Activated CD8-positive, alpha-beta memory T cell treated with anti-CD3 and anti-CD28 coated beads for 4 hours (primary cell): Measurements from ENCODE around the gene CTH.
"Not testable (repeated sequence)": the region's sequence is repeated elsewhere in the genome, so short reads cannot be mapped to it uniquely, and the experiment has no call there.

Source experiments
- DNase-seq, 2 donors: peaks; one replicate each; pipeline ENCODE4 v3.0.0-alpha.2; 2020; ENCODE audit warnings: low read depth in 2 of 2

CTH gene

GRCh38 chr1:70410604-70411359 is at the start of gene CTH:
Gene CTH, plus strand, starts transcription at chr1:70411268. Its CDS starts 148 bp downstream, at chr1:70411416.
- DNase-seq, result peak; percentile 79 to 83

GRCh38 chr1:70361727-70362398 is 49.2 kb upstream of the CTH start:
- DNase-seq, result no peak

- DNase-seq, result no peak
Measured at GRCh38 chr1:70364439-70364838, 46.6 kb upstream of the CTH start.

- not testable (repeated sequence) for DNase-seq
Measured at GRCh38 chr1:70366425-70366952, 44.6 kb upstream of the CTH start.

- not testable (repeated sequence) for DNase-seq
Measured at GRCh38 chr1:70366997-70367396, 44.1 kb upstream of the CTH start.

- DNase-seq, result not testable (repeated sequence)
Measured at GRCh38 chr1:70367397-70367796, 43.7 kb upstream of the CTH start.

GRCh38 chr1:70371586-70371985 is 39.5 kb upstream of the CTH start:
- DNase-seq, result not testable (repeated sequence)

- no peak for DNase-seq
Measured at GRCh38 chr1:70372426-70372825, 38.6 kb upstream of the CTH start.

- not testable (repeated sequence) for DNase-seq
Measured at GRCh38 chr1:70373580-70373979, 37.5 kb upstream of the CTH start.

- no peak for DNase-seq
Measured at GRCh38 chr1:70376196-70376595, 34.9 kb upstream of the CTH start.

- no peak for DNase-seq
Measured at GRCh38 chr1:70382682-70383081, 28.4 kb upstream of the CTH start.

GRCh38 chr1:70383483-70383882 is 27.6 kb upstream of the CTH start:
- no peak for DNase-seq

GRCh38 chr1:70384542-70384941 is 26.5 kb upstream of the CTH start:
- no peak for DNase-seq

- no peak for DNase-seq
Measured at GRCh38 chr1:70385477-70385876, 25.6 kb upstream of the CTH start.

- DNase-seq, result no peak
Measured at GRCh38 chr1:70386121-70386520, 24.9 kb upstream of the CTH start.

- DNase-seq, result no peak
Measured at GRCh38 chr1:70387507-70387906, 23.6 kb upstream of the CTH start.

- DNase-seq, result no peak
Measured at GRCh38 chr1:70392626-70393025, 18.4 kb upstream of the CTH start.

- DNase-seq, result no peak
Measured at GRCh38 chr1:70396607-70397006, 14.5 kb upstream of the CTH start.

GRCh38 chr1:70397013-70397412 is 14.1 kb upstream of the CTH start:
- DNase-seq, result no peak

- DNase-seq, result no peak
Measured at GRCh38 chr1:70400335-70400734, 10.7 kb upstream of the CTH start.

GRCh38 chr1:70401974-70402373 is 9.1 kb upstream of the CTH start:
- DNase-seq, result no peak

- no peak for DNase-seq
Measured at GRCh38 chr1:70403759-70404158, 7.3 kb upstream of the CTH start.

GRCh38 chr1:70405780-70406416 is 5.2 kb upstream of the CTH start:
- no peak for DNase-seq
